ENCODE results near the gene NPLOC4.

NPLOC4 gene

DNA sequence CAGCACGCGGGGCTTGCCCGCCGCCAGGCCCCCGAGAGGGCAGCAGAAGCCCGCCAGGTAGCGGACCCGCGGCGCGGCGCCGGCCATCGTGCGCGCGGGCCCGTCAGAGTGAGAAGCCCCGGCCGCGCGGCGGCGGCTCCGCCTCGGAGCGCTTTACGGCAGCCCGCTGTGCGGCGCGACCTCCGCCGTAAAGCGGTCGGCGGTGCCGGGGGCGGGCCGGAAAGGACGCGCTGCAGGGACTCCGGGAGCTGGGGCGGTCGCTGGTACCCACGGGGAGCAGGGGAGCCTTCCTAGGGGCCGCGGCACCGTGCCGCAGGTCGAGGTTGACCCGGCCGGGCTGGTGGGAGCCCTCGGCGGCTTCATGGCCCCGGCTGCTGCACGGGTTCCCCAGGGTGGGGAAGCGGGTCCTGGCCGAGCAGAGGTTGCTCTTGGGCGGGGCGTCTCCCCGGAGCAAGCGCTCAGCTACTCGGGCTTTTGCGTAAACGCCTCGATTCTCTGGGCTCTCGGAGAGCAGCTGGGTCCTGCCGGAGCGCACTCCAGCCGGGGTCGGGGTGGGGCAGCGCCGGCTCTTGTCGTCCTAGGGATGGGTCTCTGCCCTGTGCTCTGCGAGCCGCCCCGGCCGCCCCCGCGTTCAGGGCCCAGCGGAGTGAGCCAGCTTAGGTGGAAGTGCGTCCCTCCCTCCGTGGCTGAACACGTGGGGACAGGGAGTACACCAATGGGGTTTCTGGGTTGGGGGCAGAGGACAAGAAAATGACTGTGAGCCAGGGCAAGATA lies 84.5 kb downstream of the NPLOC4 start, which contains the start of gene FAAP100 (continued):
- TF ChIP-seq, protein P1, sequence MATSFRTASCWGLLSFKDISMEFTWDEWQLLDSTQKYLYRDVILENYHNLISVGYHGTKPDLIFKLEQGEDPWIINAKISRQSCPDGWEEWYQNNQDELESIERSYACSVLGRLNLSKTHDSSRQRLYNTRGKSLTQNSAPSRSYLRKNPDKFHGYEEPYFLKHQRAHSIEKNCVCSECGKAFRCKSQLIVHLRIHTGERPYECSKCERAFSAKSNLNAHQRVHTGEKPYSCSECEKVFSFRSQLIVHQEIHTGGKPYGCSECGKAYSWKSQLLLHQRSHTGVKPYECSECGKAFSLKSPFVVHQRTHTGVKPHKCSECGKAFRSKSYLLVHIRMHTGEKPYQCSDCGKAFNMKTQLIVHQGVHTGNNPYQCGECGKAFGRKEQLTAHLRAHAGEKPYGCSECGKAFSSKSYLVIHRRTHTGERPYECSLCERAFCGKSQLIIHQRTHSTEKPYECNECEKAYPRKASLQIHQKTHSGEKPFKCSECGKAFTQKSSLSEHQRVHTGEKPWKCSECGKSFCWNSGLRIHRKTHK (tag by site-specific recombination; IDR thresholded peaks at IDR 0.05), result no peak
- TF ChIP-seq ZNF664 (tag by site-specific recombination; IDR thresholded peaks at IDR 0.05) (no peak), SP7 (tag by site-specific recombination; IDR thresholded peaks at IDR 0.05) (peak; percentile 66), ZNF174 (tag by site-specific recombination; IDR thresholded peaks at IDR 0.05) (no peak), REPIN1 (tag by site-specific recombination; IDR thresholded peaks at IDR 0.05; ENCODE audit: low read depth) (no peak), ZNF140 (tag by site-specific recombination; IDR thresholded peaks at IDR 0.05) (no peak), ZNF341 (tag by site-specific recombination; IDR thresholded peaks at IDR 0.05; ENCODE audit: low read depth) (peak; percentile 99), SP2 (tag by site-specific recombination; IDR thresholded peaks at IDR 0.05) (peak; percentile 73; the same call in 1 of the 2 replicates), ZNF610 (tag by site-specific recombination; IDR thresholded peaks at IDR 0.05; ENCODE audit: borderline replicate concordance) (no peak), ZNF530 (tag by site-specific recombination; IDR thresholded peaks at IDR 0.05; ENCODE audit: low read depth) (no peak), ZXDB (tag by site-specific recombination; IDR thresholded peaks at IDR 0.05) (peak; percentile 39; the same call in 1 of the 2 replicates), BCL11A (tag by site-specific recombination; IDR thresholded peaks at IDR 0.05; ENCODE audit: low read depth) (no peak), GFI1B (tag by site-specific recombination; IDR thresholded peaks at IDR 0.05) (no peak), YY1 (tag by site-specific recombination; IDR thresholded peaks at IDR 0.05) (0 out of 2 replicates have a peak, but pooled peaks have one; percentile 41), ZNF112 (tag by site-specific recombination; IDR thresholded peaks at IDR 0.05) (no peak), ZBTB1 (tag by site-specific recombination; IDR thresholded peaks at IDR 0.05) (no peak), ZNF785 (tag by site-specific recombination; IDR thresholded peaks at IDR 0.05) (no peak), ZNF16 (tag by site-specific recombination; IDR thresholded peaks at IDR 0.05; ENCODE audit: low read depth) (no peak), ZNF404 (tag by site-specific recombination; IDR thresholded peaks at IDR 0.05) (no peak), GLIS2 (tag by site-specific recombination; IDR thresholded peaks at IDR 0.05) (peak; percentile 51; the same call in 1 of the 2 replicates), KLF9 (tag by site-specific recombination; IDR thresholded peaks at IDR 0.05; ENCODE audit: low read depth) (peak; percentile 49; the same call in 1 of the 2 replicates), RBAK (tag by site-specific recombination; IDR thresholded peaks at IDR 0.05) (no peak), SETDB1 (IDR thresholded peaks at IDR 0.05; ENCODE audit: insufficient read length, low read length) (no peak), ZNF549 (tag by site-specific recombination; IDR thresholded peaks at IDR 0.05) (no peak), KLF10 (tag by site-specific recombination; IDR thresholded peaks at IDR 0.05) (peak; percentile 23; the same call in 1 of the 2 replicates), ZNF121 (tag by site-specific recombination; IDR thresholded peaks at IDR 0.05) (no peak), ZNF791 (tag by site-specific recombination; IDR thresholded peaks at IDR 0.05) (no peak), ZNF626 (tag by site-specific recombination; IDR thresholded peaks at IDR 0.05) (no peak), ZNF529 (tag by site-specific recombination; IDR thresholded peaks at IDR 0.05; ENCODE audit: insufficient replicate concordance) (no peak), ZNF473 (tag by site-specific recombination; IDR thresholded peaks at IDR 0.05) (no peak), KLF1 (tag by site-specific recombination; IDR thresholded peaks at IDR 0.05) (peak; percentile 48; the same call in 1 of the 2 replicates), ZBTB21 (tag by site-specific recombination; IDR thresholded peaks at IDR 0.05) (no peak; the same call in 1 of the 2 replicates), ZNF501 (tag by site-specific recombination; IDR thresholded peaks at IDR 0.05) (peak; percentile 49; the same call in 1 of the 2 replicates), ZNF624 (tag by site-specific recombination; IDR thresholded peaks at IDR 0.05) (no peak), SP3 (tag by site-specific recombination; IDR thresholded peaks at IDR 0.05) (no peak)
- TF ChIP-seq, protein P2, sequence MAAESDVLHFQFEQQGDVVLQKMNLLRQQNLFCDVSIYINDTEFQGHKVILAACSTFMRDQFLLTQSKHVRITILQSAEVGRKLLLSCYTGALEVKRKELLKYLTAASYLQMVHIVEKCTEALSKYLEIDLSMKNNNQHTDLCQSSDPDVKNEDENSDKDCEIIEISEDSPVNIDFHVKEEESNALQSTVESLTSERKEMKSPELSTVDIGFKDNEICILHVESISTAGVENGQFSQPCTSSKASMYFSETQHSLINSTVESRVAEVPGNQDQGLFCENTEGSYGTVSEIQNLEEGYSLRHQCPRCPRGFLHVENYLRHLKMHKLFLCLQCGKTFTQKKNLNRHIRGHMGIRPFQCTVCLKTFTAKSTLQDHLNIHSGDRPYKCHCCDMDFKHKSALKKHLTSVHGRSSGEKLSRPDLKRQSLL (tag by site-specific recombination; IDR thresholded peaks at IDR 0.05), result no peak
- TF ChIP-seq, protein P3, sequence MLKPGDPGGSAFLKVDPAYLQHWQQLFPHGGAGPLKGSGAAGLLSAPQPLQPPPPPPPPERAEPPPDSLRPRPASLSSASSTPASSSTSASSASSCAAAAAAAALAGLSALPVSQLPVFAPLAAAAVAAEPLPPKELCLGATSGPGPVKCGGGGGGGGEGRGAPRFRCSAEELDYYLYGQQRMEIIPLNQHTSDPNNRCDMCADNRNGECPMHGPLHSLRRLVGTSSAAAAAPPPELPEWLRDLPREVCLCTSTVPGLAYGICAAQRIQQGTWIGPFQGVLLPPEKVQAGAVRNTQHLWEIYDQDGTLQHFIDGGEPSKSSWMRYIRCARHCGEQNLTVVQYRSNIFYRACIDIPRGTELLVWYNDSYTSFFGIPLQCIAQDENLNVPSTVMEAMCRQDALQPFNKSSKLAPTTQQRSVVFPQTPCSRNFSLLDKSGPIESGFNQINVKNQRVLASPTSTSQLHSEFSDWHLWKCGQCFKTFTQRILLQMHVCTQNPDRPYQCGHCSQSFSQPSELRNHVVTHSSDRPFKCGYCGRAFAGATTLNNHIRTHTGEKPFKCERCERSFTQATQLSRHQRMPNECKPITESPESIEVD (tag by site-specific recombination; IDR thresholded peaks at IDR 0.05), result no peak
- TF ChIP-seq, protein P4, sequence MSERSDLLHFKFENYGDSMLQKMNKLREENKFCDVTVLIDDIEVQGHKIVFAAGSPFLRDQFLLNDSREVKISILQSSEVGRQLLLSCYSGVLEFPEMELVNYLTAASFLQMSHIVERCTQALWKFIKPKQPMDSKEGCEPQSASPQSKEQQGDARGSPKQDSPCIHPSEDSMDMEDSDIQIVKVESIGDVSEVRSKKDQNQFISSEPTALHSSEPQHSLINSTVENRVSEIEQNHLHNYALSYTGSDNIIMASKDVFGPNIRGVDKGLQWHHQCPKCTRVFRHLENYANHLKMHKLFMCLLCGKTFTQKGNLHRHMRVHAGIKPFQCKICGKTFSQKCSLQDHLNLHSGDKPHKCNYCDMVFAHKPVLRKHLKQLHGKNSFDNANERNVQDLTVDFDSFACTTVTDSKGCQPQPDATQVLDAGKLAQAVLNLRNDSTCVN (tag by site-specific recombination; optimal IDR thresholded peaks at IDR 0.05), result peak; percentile 51

All from HEK293 (cell line).